NCI-H2171 (cell line): ENCODE measurements around the gene MYRF.
A peak's percentile ranks its signal among the peaks of the same experiment; 100 is the strongest.

Source experiments
- DNase-seq: peaks from one replicate; lab custom pipeline; 2025; lab: John Stamatoyannopoulos, UW

The MYRF gene

GRCh38 chr11:61776561-61777075 is 24.2 kb downstream of the MYRF start:
- no peak for DNase-seq

- no peak for DNase-seq
These were observed 25.0 kb downstream of the MYRF start for GRCh38 chr11:61777234-61778090.

- no peak for DNase-seq
These were observed 26.0 kb downstream of the MYRF start for GRCh38 chr11:61778357-61778886.

- no peak for DNase-seq
These were observed 26.6 kb downstream of the MYRF start for GRCh38 chr11:61778920-61779650.

GRCh38 chr11:61779666-61780525 is 27.5 kb downstream of the MYRF start:
- no peak for DNase-seq

GRCh38 chr11:61780581-61781162 is 28.2 kb downstream of the MYRF start:
- no peak for DNase-seq

- no peak for DNase-seq
These were observed 29.1 kb downstream of the MYRF start for GRCh38 chr11:61781585-61781984.

- DNase-seq: no peak
These were observed 29.9 kb downstream of the MYRF start for GRCh38 chr11:61782299-61782698.

GRCh38 chr11:61782841-61783240 is 30.4 kb downstream of the MYRF start:
- no peak for DNase-seq

- DNase-seq: no peak
These were observed 31.5 kb downstream of the MYRF start for GRCh38 chr11:61783717-61784505.

GRCh38 chr11:61784506-61784805 is 32.0 kb downstream of the MYRF start:
- no peak for DNase-seq

GRCh38 chr11:61785837-61786402 is 33.5 kb downstream of the MYRF start:
- DNase-seq: no peak

GRCh38 chr11:61787928-61788491 is 35.6 kb downstream of the MYRF start:
- no peak for DNase-seq

GRCh38 chr11:61791737-61792309 is 39.4 kb downstream of the MYRF start:
- no peak for DNase-seq

GRCh38 chr11:61792310-61793082 is 40.1 kb downstream of the MYRF start, which contains the start of the genes FEN1 and TMEM258:
Gene FEN1 (plus strand): TSS chr11:61792911. CDS start chr11:61795362, 2,451 bp downstream.
Gene TMEM258 (minus strand): TSS chr11:61792599. CDS start chr11:61792558, 41 bp downstream.
- peak; percentile 93 for DNase-seq

- DNase-seq: peak; percentile 78
These were observed 40.8 kb downstream of the MYRF start for GRCh38 chr11:61793083-61793828.

- DNase-seq: no peak
These were observed 41.4 kb downstream of the MYRF start for GRCh38 chr11:61793829-61794204.

- no peak for DNase-seq
These were observed 42.1 kb downstream of the MYRF start for GRCh38 chr11:61794579-61794978.
